T-helper 2 cell treated with Interferon-gamma antibody and Interleukin-4, amounts not matched to agents 100 ng/mL and 5 ng/mL, for 36 hours (primary cell): ENCODE data around the gene RAB27A. TPM values are rescaled to one million over a fixed set of nuclear protein-coding genes. Genes with fewer than 3 reads are reported as not detected.

Experiments used
- intact Hi-C: fragments of 100-400 bp; cut with micrococcal nuclease; formaldehyde crosslinking; loops from one replicate; pipeline ENCODE4 v1.15.1; 2023
- total RNA-seq: library from RNA; stranded (reverse); gene quantifications from 2 replicates; pipeline ENCODE4 v1.2.3, GENCODE V29; 2022

The RAB27A gene
- total RNA-seq, 1 donor from 2014 or later: 64.4 TPM

DNA sequence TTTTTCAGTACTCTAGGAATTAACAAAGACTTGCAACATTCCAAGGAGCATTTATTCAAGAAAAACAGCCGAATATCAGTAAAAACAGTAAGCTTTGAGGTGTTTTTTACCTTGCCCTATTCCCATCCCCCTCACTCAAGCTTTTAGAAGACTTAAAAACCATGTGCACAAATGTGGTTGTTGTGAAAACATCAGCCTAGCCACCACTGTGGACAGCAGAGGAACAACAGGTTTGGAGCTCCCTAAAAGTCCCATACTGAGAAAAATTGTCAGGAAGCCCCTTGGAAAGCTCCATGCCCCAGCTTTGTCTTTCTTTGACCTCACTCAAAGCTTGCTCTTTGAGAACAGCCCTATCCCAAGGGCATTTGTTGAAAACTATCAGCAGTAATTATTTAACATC, 58.2 kb downstream of the RAB27A start:
- intact Hi-C loops: no loop called here

DNA sequence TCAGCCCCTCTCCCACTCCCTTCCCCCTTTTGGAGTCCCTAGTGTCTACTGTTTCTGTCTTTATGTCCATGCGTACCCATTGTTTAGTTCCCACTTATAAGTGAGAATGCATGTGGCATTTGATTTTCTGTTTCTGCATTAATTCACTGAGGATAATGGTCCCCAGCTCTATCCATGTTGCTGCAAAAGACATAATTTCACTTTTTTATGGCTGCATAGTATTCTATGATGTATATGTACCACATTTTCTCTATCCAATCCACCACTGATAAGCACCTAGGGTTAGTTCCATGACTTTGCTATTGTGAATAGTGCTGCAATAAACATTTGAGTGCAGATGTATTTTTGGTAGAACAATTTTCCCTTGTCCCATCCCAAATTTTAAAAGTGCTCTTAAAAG, 58.7 kb downstream of the RAB27A start:
- intact Hi-C loops: no loop called here

- intact Hi-C loops: no loop called here
Measured at GRCh38 chr15:55230051-55230670, 59.5 kb downstream of the RAB27A start.

- intact Hi-C loops: no loop called here
Measured at GRCh38 chr15:55226127-55226526, 63.5 kb downstream of the RAB27A start.

DNA sequence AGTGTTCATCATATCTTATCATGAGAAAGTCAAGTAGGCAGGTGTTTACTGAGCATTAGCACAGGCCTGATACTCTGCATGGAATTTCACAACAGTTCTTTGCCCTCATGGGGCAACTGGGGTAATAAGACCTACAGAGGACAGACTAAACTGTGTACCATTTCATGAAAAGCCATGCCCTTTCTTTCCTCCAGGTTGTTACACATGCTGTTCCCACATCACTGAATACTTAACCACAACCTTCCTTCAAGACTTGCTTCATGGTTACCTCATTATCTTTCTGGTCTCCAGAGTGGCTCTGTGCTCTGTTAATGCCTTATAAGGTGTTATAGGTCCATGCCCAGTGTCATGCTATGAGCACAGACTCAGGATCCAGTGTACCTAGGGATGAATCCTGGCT, 64.7 kb downstream of the RAB27A start:
- intact Hi-C loops: loop anchor here (5.0 kb wide), 1 partner anchor 32 kb away; no protein-coding TSS in a partner anchor

DNA sequence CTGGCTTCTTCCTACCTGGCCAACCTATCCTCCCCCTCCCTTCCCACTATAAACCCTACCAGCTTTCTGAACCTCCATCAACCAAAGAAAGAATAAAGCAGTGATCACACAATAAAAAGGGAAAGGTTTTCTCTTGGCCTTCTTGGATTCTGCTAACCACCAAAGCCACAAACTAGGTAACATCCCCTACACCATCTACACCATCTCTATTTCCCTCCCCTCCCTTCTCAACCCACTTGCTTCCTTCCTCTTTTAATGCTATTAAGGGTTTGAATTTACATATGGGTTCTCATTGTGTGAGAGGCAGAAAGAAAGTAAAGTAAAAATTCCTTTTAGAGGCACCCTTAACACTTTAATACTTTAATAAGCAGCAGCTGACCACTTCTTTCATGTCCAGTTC, 67.0 kb downstream of the RAB27A start:
- intact Hi-C loops: loop anchor here (2.0 to 5.0 kb wide), 2 partner anchors 35 to 58 kb away; no protein-coding TSS in a partner anchor

- intact Hi-C loops: loop anchor here (2.0 to 5.0 kb wide), 2 partner anchors 36 to 59 kb away; no protein-coding TSS in a partner anchor
Measured at GRCh38 chr15:55221090-55222011, 68.3 kb downstream of the RAB27A start.

- intact Hi-C loops: loop anchor here (5.0 kb wide), 1 partner anchor 37 kb away; no protein-coding TSS in a partner anchor
Measured at GRCh38 chr15:55220606-55221005, 69.0 kb downstream of the RAB27A start.

GRCh38 chr15:55218056-55218455, 71.6 kb downstream of the RAB27A start:
- intact Hi-C loops: no loop called here

GRCh38 chr15:55204464-55204863, 85.1 kb downstream of the RAB27A start:
- intact Hi-C loops: no loop called here

DNA sequence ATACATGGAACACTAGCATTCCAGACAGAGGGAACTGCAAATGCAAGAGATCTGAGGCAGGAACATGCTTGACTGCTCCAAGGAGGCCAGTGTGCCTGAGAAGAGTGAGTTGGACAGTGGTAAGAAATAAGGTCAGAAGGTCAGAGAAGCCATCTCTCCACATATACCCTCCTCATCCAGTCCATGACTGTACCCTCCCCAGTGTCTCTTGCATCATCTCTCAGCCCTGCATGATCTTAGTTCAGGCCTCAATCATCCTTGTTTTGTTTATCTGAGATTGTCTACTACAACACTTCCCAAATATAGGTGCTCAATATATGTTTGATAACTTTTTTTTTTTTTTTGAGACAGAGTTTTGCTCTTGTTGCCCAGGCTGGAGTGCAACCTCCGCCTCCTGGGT, 87.4 kb downstream of the RAB27A start:
- intact Hi-C loops: no loop called here

DNA sequence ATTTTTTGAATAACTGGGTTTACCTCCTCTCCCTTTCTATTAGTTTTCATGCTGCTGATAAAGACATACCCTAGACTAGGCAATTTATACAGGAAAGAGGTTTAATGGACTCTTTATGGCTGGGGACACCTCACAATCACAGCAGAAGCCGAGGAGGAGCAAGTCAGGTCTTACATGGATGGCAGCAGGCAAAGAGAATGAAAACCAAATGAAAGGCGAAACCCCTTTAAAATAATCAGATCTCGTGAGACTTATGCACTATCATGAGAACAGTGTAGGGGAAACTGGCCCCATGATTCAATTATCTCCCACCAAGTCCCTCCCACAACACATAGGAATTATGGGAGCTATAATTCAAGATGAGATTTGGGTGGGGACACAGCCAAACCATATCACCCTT, 90.9 kb downstream of the RAB27A start:
- intact Hi-C loops: loop anchor here (5.0 kb wide), 1 partner anchor 121 kb away; no protein-coding TSS in a partner anchor

DNA sequence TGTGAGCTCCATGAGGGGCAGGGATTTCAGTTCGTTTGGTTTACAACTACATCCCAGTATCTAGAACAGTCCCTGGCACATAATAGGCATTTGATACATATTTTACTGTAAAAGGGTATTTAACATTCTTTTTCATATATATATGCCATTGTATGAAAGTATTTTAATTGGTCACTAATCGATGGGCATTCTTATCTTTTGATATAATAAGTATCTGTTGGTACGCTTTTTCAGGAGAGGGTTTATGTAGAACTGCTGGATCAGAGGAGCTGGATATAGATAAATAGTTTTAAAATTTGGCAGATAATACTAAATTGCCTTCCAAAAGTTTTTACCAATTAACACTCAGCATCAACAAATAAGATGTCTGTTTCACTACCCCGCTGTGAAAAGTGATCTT, 91.9 kb downstream of the RAB27A start:
- intact Hi-C loops: loop anchor here (1.0 to 5.0 kb wide), 5 partner anchors 20 to 211 kb away; partner anchors contain the start of genes CCPG1, PIERCE2, PIGB and PIGBOS1

DNA sequence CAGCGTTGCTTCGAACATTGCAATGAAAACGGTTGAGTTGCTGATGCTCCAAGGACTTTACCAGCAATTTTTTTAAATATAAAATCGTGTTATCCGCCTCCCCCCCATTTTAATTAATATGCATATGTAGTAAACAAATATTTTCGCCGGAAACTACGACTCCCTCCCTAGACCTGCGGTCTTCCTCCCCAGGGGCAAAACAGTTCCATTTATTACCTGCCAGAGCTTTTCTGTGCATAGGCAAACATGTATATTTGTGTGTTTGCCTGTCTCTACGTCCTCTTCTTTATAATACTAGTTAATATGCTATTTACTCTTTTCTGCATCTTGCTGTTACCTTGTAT, 92.3 kb downstream of the RAB27A start:
- intact Hi-C loops: loop anchor here (1.0 to 5.0 kb wide), 5 partner anchors 20 to 211 kb away; partner anchors contain the start of genes CCPG1, PIERCE2, PIGB and PIGBOS1

DNA sequence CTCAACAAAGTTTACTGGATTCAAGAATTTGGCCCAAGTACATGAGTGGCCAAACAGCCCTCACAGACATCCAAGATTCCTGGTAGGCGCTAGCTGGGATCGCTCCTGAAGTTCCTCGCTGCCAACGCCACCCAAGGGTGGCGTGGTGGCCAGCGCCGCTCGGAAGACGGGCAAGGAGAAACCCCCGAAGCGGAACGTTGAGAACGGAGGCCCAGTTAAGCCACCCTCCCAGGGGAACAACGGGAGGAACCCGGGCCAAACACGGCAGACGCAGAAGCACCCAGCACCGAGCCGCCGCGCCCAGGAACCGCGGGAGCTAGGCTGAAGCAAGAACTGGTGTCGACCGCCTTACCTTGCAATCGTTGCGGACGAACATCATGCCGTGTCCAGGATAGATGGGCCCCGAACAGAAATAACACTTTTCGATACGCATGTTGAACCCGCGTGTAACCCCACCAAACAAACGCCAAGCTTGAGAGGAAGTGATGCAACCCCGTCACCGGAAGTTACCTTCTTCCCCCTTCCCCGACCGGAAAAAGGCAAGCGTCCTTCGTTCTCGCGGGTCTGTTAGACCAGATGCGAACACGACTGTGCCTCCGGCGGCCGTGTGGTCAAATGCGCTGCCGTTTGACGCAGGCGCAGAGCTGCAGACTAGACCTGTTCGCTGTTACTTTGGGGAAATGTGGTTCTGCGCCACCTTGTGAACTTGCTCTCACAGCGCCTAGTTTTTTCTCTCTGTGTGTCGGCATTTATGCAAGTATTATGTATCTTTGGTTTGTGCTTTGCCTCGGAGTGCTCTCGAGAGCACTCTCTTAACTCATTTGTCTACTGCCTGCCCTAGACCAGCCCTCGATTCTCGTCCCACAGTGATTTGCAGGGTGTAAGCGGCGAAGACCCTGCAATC, 92.9 kb downstream of the RAB27A start, which contains the start of gene RSL24D1:
Gene RSL24D1, minus strand, starts transcription at position 484 of the 904 bp plus-strand sequence. Its CDS starts 51 bp downstream, at position 433.
- intact Hi-C loops: loop anchor here (1.0 to 5.0 kb wide), 5 partner anchors 21 to 212 kb away; partner anchors contain the start of genes CCPG1, PIERCE2, PIGB and PIGBOS1

GRCh38 chr15:55195996-55196395, 93.6 kb downstream of the RAB27A start:
- intact Hi-C loops: loop anchor here (5.0 kb wide), 1 partner anchor 119 kb away; no protein-coding TSS in a partner anchor

GRCh38 chr15:55194256-55194655, 95.4 kb downstream of the RAB27A start:
- intact Hi-C loops: no loop called here

GRCh38 chr15:55186331-55186730, 103.3 kb downstream of the RAB27A start:
- intact Hi-C loops: no loop called here

GRCh38 chr15:55183679-55184078, 105.9 kb downstream of the RAB27A start:
- intact Hi-C loops: no loop called here

GRCh38 chr15:55179141-55179540, 110.5 kb downstream of the RAB27A start:
- intact Hi-C loops: no loop called here

DNA sequence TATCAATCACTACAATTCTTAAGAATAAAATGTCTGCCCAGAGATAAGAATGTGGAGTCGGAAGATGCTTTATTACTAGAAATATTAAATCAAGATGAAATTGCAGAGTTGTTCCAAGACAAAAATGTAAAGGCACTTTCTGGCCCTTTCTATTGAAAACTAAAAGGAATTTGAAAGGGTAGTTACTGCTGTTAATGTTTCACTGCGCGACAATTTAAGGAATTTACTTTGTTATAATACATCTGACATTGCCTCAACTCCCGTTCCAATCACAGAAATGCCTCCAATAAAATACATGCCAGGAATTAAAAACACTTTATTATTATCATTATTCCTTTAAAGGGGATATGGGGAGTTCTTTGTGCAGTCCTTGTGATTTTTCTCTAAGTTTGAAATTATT, 119.3 kb downstream of the RAB27A start:
- intact Hi-C loops: no loop called here
